Iris pigment epithelial cell (primary cell): Measurements from ENCODE around the gene UBXN2A.

Source experiments
- DNase-seq: peaks from one replicate; pipeline ENCODE4 v3.0.0-alpha.2; 2011; ENCODE audit warnings: low read depth

UBXN2A gene, protein sequence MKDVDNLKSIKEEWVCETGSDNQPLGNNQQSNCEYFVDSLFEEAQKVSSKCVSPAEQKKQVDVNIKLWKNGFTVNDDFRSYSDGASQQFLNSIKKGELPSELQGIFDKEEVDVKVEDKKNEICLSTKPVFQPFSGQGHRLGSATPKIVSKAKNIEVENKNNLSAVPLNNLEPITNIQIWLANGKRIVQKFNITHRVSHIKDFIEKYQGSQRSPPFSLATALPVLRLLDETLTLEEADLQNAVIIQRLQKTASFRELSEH

GRCh38 chr2:23939987-23940717, at the start of gene UBXN2A:
Gene UBXN2A, plus strand, starts transcription at chr2:23940463. Its CDS starts 17,852 bp downstream, at chr2:23958315.
- peak; percentile 83 for DNase-seq

DNA sequence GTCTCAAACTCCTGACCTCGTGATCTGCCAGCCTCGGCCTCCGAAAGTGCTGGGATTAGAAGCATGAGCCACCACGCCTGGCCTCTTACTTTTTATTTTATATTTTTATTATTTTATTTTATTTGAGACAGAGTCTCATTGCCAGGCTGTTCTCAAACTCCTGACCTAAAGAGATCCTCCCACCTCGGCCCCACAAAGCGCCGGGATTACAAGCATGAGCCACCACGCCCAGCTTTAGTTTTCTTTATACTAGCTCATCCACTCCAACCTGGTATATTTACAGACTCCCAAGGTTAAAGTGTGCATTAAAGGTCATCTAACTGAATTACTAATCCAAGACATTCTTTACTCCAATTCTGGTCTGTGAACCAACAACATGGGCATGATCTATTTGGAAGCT, 40.1 kb upstream of the UBXN2A start:
- peak; percentile 10 for DNase-seq

DNA sequence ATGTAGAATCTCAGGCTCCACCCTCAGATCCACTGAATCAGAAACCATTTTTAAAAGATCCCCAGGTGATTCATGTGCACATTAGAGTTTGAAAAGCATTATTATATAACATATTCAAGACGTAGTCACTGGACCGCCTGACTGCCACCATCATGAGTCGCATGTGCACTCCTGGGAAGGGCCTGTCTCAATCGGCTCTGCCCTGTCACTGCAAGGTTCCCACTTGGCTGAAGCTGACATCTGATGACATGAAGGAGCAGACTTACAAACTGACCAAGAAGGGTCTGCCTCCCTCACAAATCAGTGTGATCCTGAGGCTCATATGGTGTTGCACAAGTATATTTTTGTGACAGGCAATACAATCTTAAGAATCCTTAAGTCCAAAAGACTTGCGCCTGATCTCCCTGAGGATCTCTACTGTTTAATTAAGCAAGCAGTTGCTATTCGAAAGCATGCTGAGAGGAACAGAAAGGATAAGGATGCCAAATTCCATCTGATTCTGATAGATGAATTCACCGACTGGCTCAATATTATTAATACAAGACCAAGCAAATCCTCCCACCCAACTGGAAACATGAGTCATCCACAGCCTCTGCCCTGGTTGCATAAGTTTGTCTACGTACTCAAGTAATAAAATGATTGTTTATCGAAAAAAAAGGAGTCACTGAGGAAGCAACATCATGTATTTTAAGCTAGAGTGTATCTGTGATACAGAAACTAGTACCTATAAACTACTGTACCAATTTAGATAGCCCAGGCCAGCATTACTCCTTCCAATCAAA, 39.5 kb upstream of the UBXN2A start:
- DNase-seq = peak; percentile 93

- peak; percentile 74 for DNase-seq
These were observed 38.1 kb upstream of the UBXN2A start for GRCh38 chr2:23901966-23902846.

GRCh38 chr2:23903034-23903433, 37.2 kb upstream of the UBXN2A start:
- no peak for DNase-seq

DNA sequence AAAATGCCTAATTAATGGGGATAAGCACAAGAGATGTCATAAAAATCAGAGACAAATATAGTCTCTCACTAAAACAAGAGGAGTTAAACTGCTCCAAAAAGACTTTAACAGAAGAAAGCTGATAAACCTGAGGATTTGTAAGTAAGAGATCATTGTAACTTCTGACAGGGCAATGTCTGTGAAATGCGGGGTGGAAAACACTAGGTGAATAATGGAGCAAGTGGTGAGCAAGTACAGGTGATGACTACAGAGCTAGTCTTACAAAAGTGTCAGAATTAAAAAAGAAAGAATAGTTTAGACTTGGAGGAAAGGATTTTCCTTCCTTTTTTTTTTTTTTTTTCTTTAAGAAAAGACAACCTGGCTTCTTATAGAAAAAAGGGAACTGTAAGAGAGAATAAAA, 36.0 kb upstream of the UBXN2A start:
- no peak for DNase-seq

GRCh38 chr2:23904692-23905091, 35.6 kb upstream of the UBXN2A start:
- peak; percentile 69 for DNase-seq

- peak; percentile 55 for DNase-seq
These were observed 35.1 kb upstream of the UBXN2A start for GRCh38 chr2:23905155-23905554.

DNA sequence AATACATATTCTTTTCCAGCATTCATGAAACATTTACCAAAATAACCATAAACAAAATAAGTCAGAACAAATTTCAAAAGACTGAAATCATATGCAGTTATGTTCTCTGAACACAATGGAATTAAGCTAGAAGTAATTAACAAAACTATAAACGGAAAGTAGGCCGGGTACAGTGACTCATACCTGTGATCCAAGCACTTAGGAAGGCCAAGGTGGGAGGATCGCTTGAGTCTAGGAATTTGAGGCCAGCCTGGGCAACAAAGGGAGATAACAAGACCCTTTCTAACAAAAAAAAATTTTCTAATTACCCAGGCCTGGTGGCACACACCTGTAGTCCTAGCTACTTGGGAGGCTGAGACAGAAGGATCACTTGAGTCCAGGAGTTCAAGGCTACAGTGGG, 28.2 kb upstream of the UBXN2A start:
- DNase-seq = peak; percentile 35

DNA sequence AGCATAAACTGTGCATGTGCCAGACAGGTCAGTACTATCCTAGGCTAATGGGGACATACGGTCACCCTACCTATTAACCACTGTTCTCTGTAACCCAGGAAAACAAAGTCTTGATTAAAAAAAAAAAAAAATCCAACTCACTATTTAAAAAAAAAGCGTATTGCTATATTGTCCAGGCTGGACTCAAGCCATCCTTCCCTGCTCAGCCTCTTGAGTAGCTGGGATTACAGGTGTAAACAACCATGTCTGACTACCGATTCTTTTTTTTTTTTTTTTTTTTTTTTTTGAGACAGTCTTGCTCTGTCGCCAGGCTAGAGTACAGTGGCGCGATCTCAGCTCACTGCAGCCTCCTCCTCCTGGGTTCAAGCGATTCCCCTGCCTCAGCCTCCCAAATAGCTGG, 24.9 kb upstream of the UBXN2A start:
- no peak for DNase-seq

DNA sequence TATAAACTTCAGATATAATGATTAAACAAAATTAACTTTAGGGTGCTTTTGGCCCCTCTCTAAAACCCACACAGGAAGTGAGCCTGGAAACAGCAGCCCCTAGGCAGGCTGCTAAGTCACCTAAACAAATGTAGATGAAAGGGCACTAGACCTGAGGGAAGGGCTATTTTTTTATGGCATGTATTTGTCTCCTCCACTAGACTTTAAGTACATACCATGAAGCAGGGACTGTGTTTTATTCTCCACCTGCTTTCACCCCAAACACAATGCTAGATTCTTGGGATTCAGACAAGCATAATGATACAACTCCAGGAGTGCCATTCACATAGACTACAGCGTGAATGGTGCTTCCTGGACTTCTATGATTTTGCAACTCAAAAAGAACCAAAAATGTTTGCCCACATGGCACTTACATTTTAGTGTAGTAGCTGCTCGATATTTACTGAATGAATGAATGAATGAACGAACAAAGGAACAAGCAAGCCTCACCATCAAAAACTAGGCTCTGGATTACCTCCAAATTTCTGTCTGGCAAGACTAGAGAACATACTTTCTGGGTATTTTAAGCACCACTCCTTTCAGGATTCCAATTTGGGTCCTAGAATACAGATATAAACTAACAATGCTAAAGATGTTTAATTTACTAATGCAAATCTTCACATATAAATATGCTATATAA, 23.4 kb upstream of the UBXN2A start:
- no peak for DNase-seq

- DNase-seq = no peak
These were observed 21.3 kb upstream of the UBXN2A start for GRCh38 chr2:23918837-23919489.

- peak; percentile 51 for DNase-seq
These were observed 15.5 kb upstream of the UBXN2A start for GRCh38 chr2:23924589-23925359.

DNA sequence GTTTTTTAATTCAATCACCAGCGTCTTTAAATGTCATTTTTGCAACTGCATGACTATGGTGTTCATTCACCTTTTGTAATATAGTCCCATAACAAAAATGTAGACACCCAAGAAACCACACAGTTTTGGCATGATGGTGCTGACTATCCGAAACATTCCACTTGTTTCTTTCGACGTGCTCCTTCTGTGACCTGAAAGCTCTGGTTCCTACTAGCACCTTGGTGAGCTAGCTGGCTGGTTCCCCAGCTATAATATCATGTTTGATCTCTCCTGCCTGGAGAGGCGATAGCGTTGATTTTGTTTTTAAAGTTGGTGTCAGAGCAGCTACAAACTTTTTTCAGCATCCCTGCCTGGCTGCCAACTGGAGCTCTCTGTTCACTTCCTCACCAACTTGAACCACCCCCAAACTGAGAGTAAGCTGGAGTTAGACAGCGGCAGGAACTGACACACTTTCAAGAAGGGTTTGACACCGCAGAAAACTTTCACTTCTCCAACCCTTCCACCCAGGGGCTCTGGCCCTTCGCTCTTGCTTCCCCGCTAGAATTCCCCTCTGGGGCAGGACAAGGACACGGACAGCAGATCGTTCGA, 14.5 kb upstream of the UBXN2A start:
- peak; percentile 77 for DNase-seq

DNA sequence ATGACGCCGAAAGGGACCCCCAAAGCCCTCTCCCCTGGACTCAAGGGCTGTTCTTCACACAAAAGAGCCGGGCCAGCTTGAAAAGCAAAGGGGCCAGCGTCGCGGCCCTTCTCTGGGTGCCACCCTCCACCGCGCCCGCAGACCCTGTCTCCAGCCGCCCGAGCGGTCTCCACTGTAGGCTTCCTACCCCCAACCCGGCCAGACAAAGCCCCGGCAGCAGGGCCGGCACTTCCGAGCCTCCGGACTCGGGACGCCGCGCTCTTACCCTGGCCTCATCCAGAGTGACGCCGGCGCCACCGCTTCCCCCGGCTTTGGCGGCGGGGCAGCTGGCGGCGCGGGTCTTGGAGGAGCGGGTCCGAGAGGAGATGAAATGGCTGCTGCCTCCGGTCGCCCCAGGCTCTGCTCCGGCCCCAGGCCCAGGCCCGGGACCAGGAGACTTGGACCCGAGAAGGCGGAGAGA, 13.9 kb upstream of the UBXN2A start:
- peak; percentile 35 for DNase-seq

GRCh38 chr2:23926750-23927571, 13.3 kb upstream of the UBXN2A start, which contains the start of gene ATAD2B:
Gene ATAD2B, minus strand, starts transcription at chr2:23927123. Its CDS starts 353 bp downstream, at chr2:23926770.
- DNase-seq = peak; percentile 94

- DNase-seq = no peak
These were observed 6.0 kb upstream of the UBXN2A start for GRCh38 chr2:23934259-23934658.
